Parathyroid adenoma (tissue), 2 donors: ENCODE data around the gene KCTD16.

ENCODE experiments used
- H2AFZ ChIP-seq: fragments of 300-600 bp; sonication (generic); one replicate; pipeline ENCODE4 v1.7.0; 2017; ENCODE audit warnings: antibody characterized with exemption, mild to moderate bottlenecking
- H3K27ac ChIP-seq: fragments of 300-600 bp; sonication (generic); one replicate; pipeline ENCODE4 v1.7.0; 2017
- H3K27me3 ChIP-seq: fragments of 300-600 bp; sonication (generic); one replicate; pipeline ENCODE4 v1.7.0; 2017; ENCODE audit warnings: low read length; ENCODE audit not compliant: control insufficient read depth, insufficient read depth
- H3K36me3 ChIP-seq: fragments of 300-600 bp; sonication (generic); one replicate; pipeline ENCODE4 v1.7.0; 2017; ENCODE audit warnings: low read length; ENCODE audit not compliant: control insufficient read depth, insufficient read depth
- H3K4me1 ChIP-seq: fragments of 300-600 bp; sonication (generic); one replicate; pipeline ENCODE4 v1.7.0; 2017; ENCODE audit warnings: control low read depth
- H3K4me2 ChIP-seq: fragments of 300-600 bp; sonication (generic); one replicate; pipeline ENCODE4 v1.7.0; 2017; ENCODE audit warnings: low read length
- H3K4me3 ChIP-seq: fragments of 300-600 bp; sonication (generic); one replicate; pipeline ENCODE4 v1.7.0; 2017; ENCODE audit warnings: low read depth, low read length
- H3K79me2 ChIP-seq: fragments of 300-600 bp; sonication (generic); one replicate; pipeline ENCODE4 v1.7.0; 2017; ENCODE audit warnings: control low read depth
- H3K9ac ChIP-seq: fragments of 300-600 bp; sonication (generic); one replicate; pipeline ENCODE4 v1.7.0; 2017; ENCODE audit warnings: mild to moderate bottlenecking
- H3K9me3 ChIP-seq: fragments of 300-600 bp; sonication (generic); one replicate; pipeline ENCODE4 v1.7.0; 2017; ENCODE audit warnings: low read length; ENCODE audit not compliant: control insufficient read depth
- CTCF ChIP-seq: fragments of 300-600 bp; sonication (generic); IDR thresholded peaks from one replicate; pipeline ENCODE4 v1.7.0; 2017; ENCODE audit warnings: antibody characterized with exemption, mild to moderate bottlenecking
- donor health status: primary hyperparathyroidism.

KCTD16 gene

GRCh38 chr5:144403817-144404420, 233.2 kb downstream of the KCTD16 start:
- Histone ChIP-seq H3K27ac (no peak overlapping the region), H3K9ac (no peak overlapping the region), H3K27me3 (no peaks in the 10 kb centered on the region), H3K4me2 (no peak overlapping the region), H3K36me3 (no peaks in the 10 kb centered on the region), H3K4me1 (no peaks in the 10 kb centered on the region), H3K79me2 (no peaks in the 10 kb centered on the region), H2AFZ (no peak overlapping the region), H3K4me3 (no peak overlapping the region), H3K9me3 (no peaks in the 10 kb centered on the region)
- no peak for TF ChIP-seq CTCF

GRCh38 chr5:144404672-144405071, 234.0 kb downstream of the KCTD16 start:
- H3K27me3 ChIP-seq, result no peaks in the 10 kb centered on the region
- no peaks in the 10 kb centered on the region for H3K36me3 ChIP-seq
- TF ChIP-seq CTCF, result no peak
- H3K4me1 ChIP-seq, result no peaks in the 10 kb centered on the region
- no peak overlapping the region for H3K27ac ChIP-seq
- H3K4me3 ChIP-seq, result no peak overlapping the region
- no peaks in the 10 kb centered on the region for H3K79me2 ChIP-seq
- H3K9me3 ChIP-seq, result no peaks in the 10 kb centered on the region
- H3K4me2 ChIP-seq, result no peak overlapping the region
- no peak overlapping the region for H3K9ac ChIP-seq
- H2AFZ ChIP-seq, result no peak overlapping the region

GRCh38 chr5:144405991-144406390, 235.3 kb downstream of the KCTD16 start:
- Histone ChIP-seq H3K4me2 (no peak overlapping the region), H3K9me3 (no peaks in the 10 kb centered on the region), H3K27ac (no peak overlapping the region), H3K36me3 (no peaks in the 10 kb centered on the region), H3K4me1 (no peaks in the 10 kb centered on the region), H3K79me2 (no peaks in the 10 kb centered on the region), H2AFZ (no peak overlapping the region), H3K4me3 (no peak overlapping the region), H3K9ac (no peak overlapping the region), H3K27me3 (no peaks in the 10 kb centered on the region)
- no peak for TF ChIP-seq CTCF

- H3K79me2 ChIP-seq, result no peaks in the 10 kb centered on the region
- no peak for TF ChIP-seq CTCF
- H3K36me3 ChIP-seq, result no peaks in the 10 kb centered on the region
- no peaks in the 10 kb centered on the region for H3K27me3 ChIP-seq
- no peak overlapping the region for H2AFZ ChIP-seq
- no peak overlapping the region for H3K4me2 ChIP-seq
- no peaks in the 10 kb centered on the region for H3K9me3 ChIP-seq
- H3K4me3 ChIP-seq, result no peak overlapping the region
- H3K4me1 ChIP-seq, result no peaks in the 10 kb centered on the region
- no peak overlapping the region for H3K27ac ChIP-seq
- H3K9ac ChIP-seq, result no peak overlapping the region
Observed at GRCh38 chr5:144406442-144406841, 235.8 kb downstream of the KCTD16 start.
